HEK293 (cell line): ENCODE results near the gene MSRB3.
"Not testable (repeated sequence)": the region's sequence is repeated elsewhere in the genome, so short reads cannot be mapped to it uniquely, and the experiment has no call there.

ENCODE experiments used
- CTCF ChIA-PET: fragments of 350-600 bp; formaldehyde crosslinking; extraction: SDS; loops from one replicate; lab custom pipeline; 2021; ENCODE audit warnings: antibody characterized with exemption; lab: Yijun Ruan, JAX
- POLR2A ChIA-PET: fragments of 300-600 bp; formaldehyde crosslinking; extraction: SDS; loops from one replicate; lab custom pipeline; 2020; ENCODE audit warnings: antibody characterized with exemption, inconsistent platforms; lab: Yijun Ruan, JAX
- H3K27ac ChIP-seq: fragments of 200-500 bp; sonication (Bioruptor generic); 2 replicates; pipeline ENCODE4 v1.5.1; 2014; ENCODE audit warnings: low read depth, low read length, control low read depth, inconsistent platforms; ENCODE audit errors: extremely low read depth
- H3K36me3 ChIP-seq, 2 experiments: fragments of 200-500 bp in 1 of 2; sonication (Bioruptor generic) in 1 of 2; 1 replicate in 1 of 2; 2 replicates in 1 of 2; pipeline ENCODE4 v1.5.1; 2014 to 2017; ENCODE audit warnings: inconsistent platforms in 2 of 2, low read length in 2 of 2; ENCODE audit not compliant: control insufficient read depth in 2 of 2, insufficient read depth in 1 of 2
- H3K4me1 ChIP-seq: fragments of 200-500 bp; sonication (Bioruptor generic); 2 replicates; pipeline ENCODE4 v1.5.1; 2014; ENCODE audit warnings: mild to moderate bottlenecking, low read length, inconsistent platforms; ENCODE audit not compliant: control insufficient read depth, insufficient read depth
- H3K4me3 ChIP-seq: 2 replicates; pipeline ENCODE4 v1.5.1; 2011; ENCODE audit warnings: low read depth, mild to moderate bottlenecking, control low read depth, low read length, moderate library complexity
- H3K9me3 ChIP-seq: fragments of 200-500 bp; sonication (Bioruptor generic); 2 replicates; pipeline ENCODE4 v1.5.1; 2014; ENCODE audit warnings: low read depth, low read length, inconsistent platforms; ENCODE audit not compliant: control insufficient read depth, insufficient read depth
- PRDM6 ChIP-seq: fragments of 450-650 bp; formaldehyde crosslinking; IDR thresholded peaks from 2 replicates; pipeline ENCODE4 v1.5.1; 2017; ENCODE audit warnings: missing biosample characterization, missing genetic modification characterization
- SCRT2 ChIP-seq: fragments of 450-650 bp; formaldehyde crosslinking; IDR thresholded peaks from 2 replicates; pipeline ENCODE4 v1.5.1; 2016; ENCODE audit warnings: missing biosample characterization, missing genetic modification characterization
- SETDB1 ChIP-seq: IDR thresholded peaks from one replicate; pipeline ENCODE4 v1.6.1; 2017; ENCODE audit warnings: mild to moderate bottlenecking, low read length, moderate library complexity, mixed read lengths; ENCODE audit not compliant: insufficient read length
- WT1 ChIP-seq: fragments of 450-650 bp; formaldehyde crosslinking; IDR thresholded peaks from 2 replicates; pipeline ENCODE4 v1.5.1; 2016; ENCODE audit warnings: missing biosample characterization, missing genetic modification characterization
- ZEB2 ChIP-seq: fragments of 450-650 bp; formaldehyde crosslinking; IDR thresholded peaks from 2 replicates; pipeline ENCODE4 v1.5.1; 2016; ENCODE audit warnings: missing biosample characterization, missing genetic modification characterization
- ZFP41 ChIP-seq: fragments of 450-650 bp; formaldehyde crosslinking; IDR thresholded peaks from 2 replicates; pipeline ENCODE4 v1.5.1; 2016; ENCODE audit warnings: missing biosample characterization, missing genetic modification characterization, borderline replicate concordance
- ZNF121 ChIP-seq: fragments of 450-650 bp; formaldehyde crosslinking; IDR thresholded peaks from 2 replicates; pipeline ENCODE4 v1.5.1; 2016; ENCODE audit warnings: missing biosample characterization, missing genetic modification characterization
- ZNF248 ChIP-seq: fragments of 450-650 bp; formaldehyde crosslinking; IDR thresholded peaks from 2 replicates; pipeline ENCODE4 v1.5.1; 2017; ENCODE audit warnings: missing biosample characterization, missing genetic modification characterization
- ZNF266 ChIP-seq: fragments of 450-650 bp; formaldehyde crosslinking; IDR thresholded peaks from 2 replicates; pipeline ENCODE4 v1.5.1; 2016; ENCODE audit warnings: missing biosample characterization, missing genetic modification characterization, low read depth
- ZNF510 ChIP-seq: fragments of 450-650 bp; formaldehyde crosslinking; IDR thresholded peaks from 2 replicates; pipeline ENCODE4 v1.5.1; 2018; ENCODE audit warnings: mild to moderate bottlenecking, missing genetic modification characterization, missing biosample characterization; ENCODE audit not compliant: insufficient replicate concordance
- ZNF529 ChIP-seq: fragments of 450-650 bp; formaldehyde crosslinking; IDR thresholded peaks from 2 replicates; pipeline ENCODE4 v1.5.1; 2017; ENCODE audit warnings: missing genetic modification characterization, missing biosample characterization; ENCODE audit not compliant: insufficient replicate concordance
- ZNF580 ChIP-seq: fragments of 450-650 bp; formaldehyde crosslinking; IDR thresholded peaks from 2 replicates; pipeline ENCODE4 v1.5.1; 2016; ENCODE audit warnings: missing biosample characterization, missing genetic modification characterization
- ZNF654 ChIP-seq: fragments of 450-650 bp; formaldehyde crosslinking; IDR thresholded peaks from 2 replicates; pipeline ENCODE4 v1.5.1; 2016; ENCODE audit warnings: low read depth, missing biosample characterization, missing genetic modification characterization
- ZNF660 ChIP-seq: fragments of 450-650 bp; IDR thresholded peaks from 2 replicates; pipeline ENCODE4 v1.5.1; 2018; ENCODE audit warnings: missing biosample characterization, mild to moderate bottlenecking, missing genetic modification characterization
- ZNF776 ChIP-seq: fragments of 450-650 bp; formaldehyde crosslinking; IDR thresholded peaks from 2 replicates; pipeline ENCODE4 v1.5.0; 2017; ENCODE audit warnings: missing biosample characterization, missing genetic modification characterization, borderline replicate concordance
- ZNF791 ChIP-seq: fragments of 450-650 bp; formaldehyde crosslinking; IDR thresholded peaks from 2 replicates; pipeline ENCODE4 v1.5.1; 2016; ENCODE audit warnings: missing biosample characterization, missing genetic modification characterization

The MSRB3 gene

DNA sequence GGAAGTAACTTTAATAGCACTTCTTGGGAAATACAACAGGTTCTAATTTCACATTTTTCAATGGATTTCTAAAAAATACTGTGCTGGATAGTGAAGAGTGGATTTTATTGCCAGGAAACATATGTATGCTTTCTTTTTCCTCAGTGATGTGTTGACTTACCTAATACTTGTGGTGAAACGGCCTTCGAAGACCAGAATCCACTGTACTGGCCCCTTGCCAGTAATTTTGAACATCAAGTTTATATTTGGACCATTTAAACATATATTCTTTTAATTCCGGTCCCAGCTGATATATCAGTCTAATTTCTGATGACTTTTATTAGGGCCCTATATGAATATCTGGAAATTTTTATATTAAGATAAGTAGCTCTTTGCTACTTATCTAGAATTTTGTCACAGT, 1.8 kb downstream of the MSRB3 start:
- POLR2A ChIA-PET: no interaction called here
- Histone ChIP-seq H3K36me3 (no peaks in the 10 kb centered on the region), H3K27ac (no peak overlapping the region), H3K4me1 (peaks cover 20% of the 10 kb centered on the region), H3K4me3 (no peak overlapping the region), H3K9me3 (no peaks in the 10 kb centered on the region)
- CTCF ChIA-PET: no interaction called here
- TF ChIP-seq ZNF791 (tag by site-specific recombination) (no peak), ZEB2 (tag by site-specific recombination) (no peak), ZNF660 (tag by site-specific recombination) (0 out of 2 replicates have a peak, but pooled peaks have one; percentile 28), PRDM6 (tag by site-specific recombination) (peak; percentile 4), ZNF529 (no peak), SETDB1 (no peak), ZNF510 (tag by site-specific recombination) (no peak), ZNF776 (tag by site-specific recombination) (no peak), ZNF580 (no peak)

DNA sequence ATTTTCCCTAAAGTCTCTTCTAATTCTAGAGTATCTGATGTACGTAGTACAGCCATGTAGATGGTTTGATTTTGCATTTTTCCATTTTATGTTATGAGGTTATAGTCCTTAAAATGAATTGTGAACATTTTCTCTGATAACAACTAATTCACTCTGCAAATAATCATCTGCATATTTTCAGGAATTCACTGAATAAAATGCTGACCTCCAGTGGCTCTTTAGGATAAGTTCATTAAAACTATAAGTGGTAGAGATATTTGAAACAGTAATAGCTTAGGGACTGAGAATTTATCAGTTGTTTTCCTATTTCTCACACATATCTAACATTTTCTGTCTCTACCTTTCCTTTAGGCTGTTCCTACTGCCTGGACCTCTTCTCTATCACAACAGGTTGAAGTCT, 4.4 kb downstream of the MSRB3 start:
- Histone ChIP-seq H3K27ac (no peak overlapping the region), H3K4me1 (peaks cover 21% of the 10 kb centered on the region)
- POLR2A ChIA-PET: no interaction called here
- TF ChIP-seq ZEB2 (tag by site-specific recombination) (no peak), PRDM6 (tag by site-specific recombination) (0 out of 2 replicates have a peak, but pooled peaks have one; percentile 11), ZNF654 (0 out of 2 replicates have a peak, but pooled peaks have one; percentile 21), SCRT2 (tag by site-specific recombination) (0 out of 2 replicates have a peak, but pooled peaks have one; percentile 8)
- TF ChIP-seq, all 188 proteins: peak for 3
- no peaks in the 10 kb centered on the region for H3K9me3 ChIP-seq
- CTCF ChIA-PET: interaction anchor here (0.6 to 1.0 kb wide), 5 partner anchors 13 to 838 kb away, joined by 3 to 7 read pairs (median 5); partner anchors contain the start of gene LEMD3
- H3K4me3 ChIP-seq: no peak overlapping the region
- H3K36me3 ChIP-seq: no peaks in the 10 kb centered on the region; a peak in 1 of 3 replicates

DNA sequence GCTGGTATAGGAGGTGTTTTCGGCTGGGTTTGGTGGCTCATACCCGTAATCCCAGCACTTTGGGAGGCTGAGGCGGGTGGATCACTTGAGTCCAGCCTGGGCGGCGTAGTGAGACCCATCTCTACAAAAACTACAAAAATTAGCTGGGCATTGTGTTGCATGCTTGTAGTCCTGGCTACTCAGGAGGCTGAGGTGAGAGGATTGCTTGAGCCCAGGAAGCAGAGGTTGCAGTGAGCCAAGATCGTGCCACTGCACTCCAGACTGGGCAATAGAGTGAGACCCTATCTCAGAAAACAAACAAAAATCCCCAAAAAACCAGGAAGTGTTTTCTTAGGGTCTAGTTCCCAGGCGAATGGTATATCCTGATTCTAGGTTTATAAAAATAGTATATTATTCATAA, 7.0 kb downstream of the MSRB3 start:
- H3K4me1 ChIP-seq, H3K27ac ChIP-seq, POLR2A ChIA-PET, H3K36me3 ChIP-seq, H3K4me3 ChIP-seq, H3K9me3 ChIP-seq: not testable (repeated sequence)
- CTCF ChIA-PET: interaction anchor here (0.8 kb wide), 1 partner anchor 17 kb away, joined by 3 read pairs; no protein-coding TSS in a partner anchor
- peak; percentile 96 for TF ChIP-seq ZNF121

DNA sequence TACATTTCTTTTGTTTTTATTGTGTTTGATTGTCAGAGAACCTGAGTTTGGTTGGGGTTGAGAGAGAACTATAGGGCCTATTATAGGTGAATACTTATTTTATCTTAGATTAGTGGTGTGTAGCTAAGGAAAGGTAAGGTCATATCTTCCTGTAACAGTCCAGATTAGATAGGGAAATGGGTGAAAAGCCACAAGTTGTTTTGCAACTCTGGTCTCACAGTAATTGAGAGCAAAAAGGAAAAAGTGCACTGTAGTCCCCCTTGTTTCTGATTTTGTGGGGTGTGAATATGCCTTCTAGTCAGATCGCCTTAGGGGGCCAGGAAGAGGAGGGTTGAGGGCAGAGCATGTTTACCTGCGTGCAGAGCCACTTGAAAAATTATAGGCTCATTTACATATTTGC, 8.9 kb downstream of the MSRB3 start:
- ChIA-PET POLR2A (no interaction called here), CTCF (interaction anchor here (0.7 to 0.8 kb wide), 2 partner anchors 15 to 967 kb away, joined by 3 read pairs; no protein-coding TSS in a partner anchor)
- H3K27ac ChIP-seq: no peak overlapping the region
- no peaks in the 10 kb centered on the region; a peak in 1 of 3 replicates for H3K36me3 ChIP-seq
- peaks cover 3% of the 10 kb centered on the region; the same call in 1 of the 2 replicates for H3K4me1 ChIP-seq
- no peak overlapping the region for H3K4me3 ChIP-seq
- H3K9me3 ChIP-seq: no peaks in the 10 kb centered on the region
- no peak for TF ChIP-seq WT1
- 0 out of 2 replicates have a peak, but pooled peaks have one; percentile 22 for TF ChIP-seq SCRT2 (tag by site-specific recombination)
- TF ChIP-seq ZNF248 (tag by site-specific recombination): no peak
- no peak for TF ChIP-seq ZNF266
- no peak for TF ChIP-seq ZFP41 (tag by site-specific recombination)
